Renal cortex interstitium (tissue), 15 donors: Measurements from ENCODE around the gene DDX56. TPM values are rescaled to one million over a fixed set of nuclear protein-coding genes. Genes with fewer than 3 reads are reported as not detected.

Source experiments
- DNase-seq, 11 donors: peaks; one replicate each; pipeline ENCODE4 v3.0.0-alpha.2; 2013; ENCODE audit warnings: low read depth in 9 of 11, low spot score in 4 of 11; ENCODE audit errors: extremely low read depth in 1 of 11
- long read RNA-seq, 16 experiments: transcript quantifications; one replicate each; lab custom pipeline, GENCODE V29; 2026
- polyA plus RNA-seq, 3 donors: library from polyadenylated mRNA; unstranded; fragments of 120-200 nt; gene quantifications; one replicate each; pipeline ENCODE4 v1.2.1, GENCODE V29; 2013; ENCODE audit not compliant: insufficient read length in 3 of 3

The DDX56 gene
- polyA plus RNA-seq = 100 to 1,000 TPM in 1 of 3 donors, 10 to 100 TPM in 2; 82.6 to 131 (median 91.3) TPM
- long read RNA-seq, donor 1, transcript DDX56-201 (14 exons, 2,336 nt) = major isoform, 10 of 16 reads
- long read RNA-seq, donor 1, partial matches to known transcripts = 5 of 16 reads
- long read RNA-seq, donor 1, other reads (novel, unspliced or antisense) = 0 of 16 reads
- long read RNA-seq, donor 2, transcript DDX56-201 (14 exons, 2,336 nt) = major isoform, 6 of 8 reads
- long read RNA-seq, donor 2, partial matches to known transcripts = 0 of 8 reads
- long read RNA-seq, donor 2, other reads (novel, unspliced or antisense) = 0 of 8 reads
- long read RNA-seq, donor 3, transcript DDX56-201 (14 exons, 2,336 nt) = major isoform, 15 of 31 reads
- long read RNA-seq, donor 3, partial matches to known transcripts = 12 of 31 reads
- long read RNA-seq, donor 3, other reads (novel, unspliced or antisense) = 0 of 31 reads
- long read RNA-seq, donor 4, transcript DDX56-201 (14 exons, 2,336 nt) = major isoform, 11 of 67 reads
- long read RNA-seq, donor 4, partial matches to known transcripts = 55 of 67 reads
- long read RNA-seq, donor 4, other reads (novel, unspliced or antisense) = 0 of 67 reads
- long read RNA-seq, donor 5 = 0 reads
- long read RNA-seq, donor 6, transcript DDX56-201 (14 exons, 2,336 nt) = major isoform, 6 of 20 reads
- long read RNA-seq, donor 6, partial matches to known transcripts = 12 of 20 reads
- long read RNA-seq, donor 6, other reads (novel, unspliced or antisense) = 0 of 20 reads
- long read RNA-seq, donor 7, transcript DDX56-201 (14 exons, 2,336 nt) = major isoform, 12 of 26 reads
- long read RNA-seq, donor 7, partial matches to known transcripts = 13 of 26 reads
- long read RNA-seq, donor 7, other reads (novel, unspliced or antisense) = 0 of 26 reads
- long read RNA-seq, donor 8 = 0 reads
- long read RNA-seq, donor 9, transcript DDX56-201 (14 exons, 2,336 nt) = major isoform, 10 of 21 reads
- long read RNA-seq, donor 9, partial matches to known transcripts = 9 of 21 reads
- long read RNA-seq, donor 9, other reads (novel, unspliced or antisense) = 0 of 21 reads
- long read RNA-seq, donor 10, transcript DDX56-201 (14 exons, 2,336 nt) = major isoform, 13 of 13 reads
- long read RNA-seq, donor 10, partial matches to known transcripts = 0 of 13 reads
- long read RNA-seq, donor 10, other reads (novel, unspliced or antisense) = 0 of 13 reads
- long read RNA-seq, donor 11, transcript DDX56-201 (14 exons, 2,336 nt) = major isoform, 9 of 18 reads
- long read RNA-seq, donor 11, partial matches to known transcripts = 6 of 18 reads
- long read RNA-seq, donor 11, other reads (novel, unspliced or antisense) = 0 of 18 reads
- long read RNA-seq, donor 12, partial matches to known transcripts = 0 of 4 reads
- long read RNA-seq, donor 12, other reads (novel, unspliced or antisense) = 0 of 4 reads
- long read RNA-seq, donor 13 = 0 reads
- long read RNA-seq, donor 14, transcript DDX56-201 (14 exons, 2,336 nt) = major isoform, 11 of 12 reads
- long read RNA-seq, donor 14, partial matches to known transcripts = 0 of 12 reads
- long read RNA-seq, donor 14, other reads (novel, unspliced or antisense) = 0 of 12 reads
- long read RNA-seq, donor 15, partial matches to known transcripts = 0 of 3 reads
- long read RNA-seq, donor 15, other reads (novel, unspliced or antisense) = 0 of 3 reads
- long read RNA-seq, donor 16, transcript DDX56-201 (14 exons, 2,336 nt) = major isoform, 25 of 117 reads
- long read RNA-seq, donor 16, partial matches to known transcripts = 86 of 117 reads
- long read RNA-seq, donor 16, other reads (novel, unspliced or antisense) = 0 of 117 reads

- DNase-seq = peak; percentile 79 to 95 (median 90)
These were observed at the start of gene DDX56 for GRCh38 chr7:44573464-44574286. Gene DDX56 (minus strand): TSS chr7:44573908. CDS start chr7:44573895, 13 bp downstream.

GRCh38 chr7:44622342-44623151 is 48.8 kb upstream of the DDX56 start:
- DNase-seq = no peak

- no peak for DNase-seq
These were observed 48.0 kb upstream of the DDX56 start for GRCh38 chr7:44621750-44622103.

GRCh38 chr7:44621034-44621749 is 47.5 kb upstream of the DDX56 start:
- DNase-seq = no peak

- no peak for DNase-seq
These were observed 45.0 kb upstream of the DDX56 start for GRCh38 chr7:44618753-44619152.

- no peak for DNase-seq
These were observed 44.3 kb upstream of the DDX56 start for GRCh38 chr7:44618045-44618444.

- no peak for DNase-seq
These were observed 43.6 kb upstream of the DDX56 start for GRCh38 chr7:44617225-44617890.

- DNase-seq = no peak
These were observed 42.8 kb upstream of the DDX56 start for GRCh38 chr7:44616545-44616944.

GRCh38 chr7:44615793-44616192 is 42.1 kb upstream of the DDX56 start:
- DNase-seq = no peak

GRCh38 chr7:44615149-44615611 is 41.5 kb upstream of the DDX56 start:
- DNase-seq = no peak

- no peak for DNase-seq
These were observed 36.1 kb upstream of the DDX56 start for GRCh38 chr7:44609829-44610228.

GRCh38 chr7:44608916-44609648 is 35.4 kb upstream of the DDX56 start:
- no peak for DNase-seq

- DNase-seq = no peak
These were observed 33.7 kb upstream of the DDX56 start for GRCh38 chr7:44607141-44608068.
